Measurements from ENCODE around the gene RAB37.

The RAB37 gene

DNA sequence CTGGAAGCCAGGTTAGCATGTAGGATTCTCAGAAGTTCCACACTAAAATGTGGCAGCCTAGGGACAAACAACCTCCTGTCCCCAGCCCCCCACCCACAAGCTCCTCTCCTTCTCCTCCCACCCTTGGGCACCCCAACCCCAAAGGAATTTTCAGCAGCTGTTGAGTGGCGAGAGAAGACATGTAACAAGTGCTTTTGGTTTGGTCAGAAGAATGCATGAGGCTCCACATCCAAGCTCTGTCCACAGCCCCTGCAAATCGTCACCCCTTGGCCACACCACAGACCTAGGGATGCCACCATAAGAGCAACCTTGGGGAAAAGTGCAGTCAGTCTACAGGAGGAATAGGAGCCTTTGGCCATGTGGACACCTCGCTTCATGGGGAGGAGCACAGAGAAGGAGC lies 11.9 kb upstream of the RAB37 start:
- Histone ChIP-seq H4K91ac (ENCODE audit: low read depth, low read length) (no peak overlapping the region), H3K4me1 (ENCODE audit: control insufficient read depth in 1 of 2, insufficient read depth in 2 of 2, low read length in 2 of 2) (no peaks in the 10 kb centered on the region), H4K8ac (ENCODE audit: low read depth, low read length) (no peak overlapping the region), H2AFZ (ENCODE audit: insufficient read depth, low read length, poor library complexity) (no peak overlapping the region), H3K9ac (ENCODE audit: low read length) (no peak overlapping the region), H3K14ac (ENCODE audit: low read length) (no peak overlapping the region), H2BK120ac (ENCODE audit: insufficient read depth, low read length, poor library complexity) (no peak overlapping the region), H3K23ac (ENCODE audit: low read length) (no peak overlapping the region), H3K27me3 (ENCODE audit: insufficient read depth, low read length) (no peaks in the 10 kb centered on the region), H3K18ac (ENCODE audit: low read length) (no peak overlapping the region), H3K79me1 (ENCODE audit: low read length) (no peaks in the 10 kb centered on the region), H3K79me2 (ENCODE audit: control insufficient read depth, insufficient read depth, low read length, poor library complexity) (no peaks in the 10 kb centered on the region), H4K12ac (ENCODE audit: low read depth, low read length) (no peak overlapping the region), H3K36me3 (ENCODE audit: control insufficient read depth in 1 of 2, insufficient read depth in 2 of 2, low read length in 2 of 2) (no peaks in the 10 kb centered on the region), H2BK5ac (ENCODE audit: low read depth, low read length, poor library complexity) (no peak overlapping the region), H3K4me3 (ENCODE audit: low read depth, low read length) (no peak overlapping the region), H2BK12ac (ENCODE audit: low read length) (no peak overlapping the region), H2AK5ac (ENCODE audit: low read length) (no peak overlapping the region), H3K4me2 (ENCODE audit: low read length) (no peak overlapping the region), H3K27ac (ENCODE audit: low read depth, low read length) (no peak overlapping the region), H3K4ac (ENCODE audit: low read depth, low read length) (no peak overlapping the region), H3K9me3 (ENCODE audit: insufficient read depth, low read depth, low read length) (no peaks in the 10 kb centered on the region)
- WGBS (ENCODE audit: extremely low coverage, insufficient coverage, insufficient read length): no CpG with 5 or more reads among the region's 3 CpGs
- no peak for DNase-seq

DNA sequence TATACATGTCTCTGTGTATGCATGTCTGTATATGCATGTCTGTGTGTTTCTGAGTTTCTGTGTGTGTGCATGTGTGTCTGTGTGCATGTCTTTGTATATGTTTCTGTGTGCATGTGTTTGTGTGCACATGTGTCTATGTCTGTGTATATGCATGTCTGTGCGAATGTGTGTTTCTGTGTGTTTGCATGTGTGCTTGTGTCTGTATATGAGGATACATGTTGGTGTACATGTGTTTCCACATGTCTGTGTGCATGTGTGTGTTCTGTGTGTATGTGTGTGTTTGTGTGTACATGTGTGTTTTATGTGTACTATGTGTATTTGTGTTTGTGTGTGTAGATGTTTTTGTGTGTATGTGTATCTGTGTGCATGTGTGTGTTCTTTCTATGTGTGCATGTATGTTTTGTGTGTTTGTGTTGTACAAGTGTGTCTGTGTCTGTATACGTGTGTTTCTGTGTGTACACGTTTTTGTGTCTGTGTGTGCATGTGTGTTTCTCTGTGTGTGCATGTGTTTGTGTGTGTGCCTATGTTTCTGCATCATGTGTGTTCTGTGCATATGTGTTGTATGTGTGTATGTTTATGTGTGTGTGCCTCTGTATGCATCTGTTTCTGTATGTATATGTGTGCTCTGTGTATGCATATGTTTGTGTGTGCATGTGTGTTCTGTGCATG lies 8.9 kb upstream of the RAB37 start:
- Histone ChIP-seq H3K9ac (ENCODE audit: low read length) (no peak overlapping the region), H2AK5ac (ENCODE audit: low read length) (no peak overlapping the region), H3K18ac (ENCODE audit: low read length) (no peak overlapping the region), H4K12ac (ENCODE audit: low read depth, low read length) (no peak overlapping the region), H3K79me1 (ENCODE audit: low read length) (no peaks in the 10 kb centered on the region), H2BK5ac (ENCODE audit: low read depth, low read length, poor library complexity) (no peak overlapping the region), H2BK12ac (ENCODE audit: low read length) (no peak overlapping the region), H3K23ac (ENCODE audit: low read length) (no peak overlapping the region), H3K9me3 (ENCODE audit: insufficient read depth, low read depth, low read length) (peaks cover 5% of the 10 kb centered on the region), H3K27me3 (ENCODE audit: insufficient read depth, low read length) (no peaks in the 10 kb centered on the region), H2BK120ac (ENCODE audit: insufficient read depth, low read length, poor library complexity) (no peak overlapping the region), H3K4me3 (ENCODE audit: low read depth, low read length) (no peak overlapping the region), H3K79me2 (ENCODE audit: control insufficient read depth, insufficient read depth, low read length, poor library complexity) (no peaks in the 10 kb centered on the region), H3K14ac (ENCODE audit: low read length) (no peak overlapping the region), H2AFZ (ENCODE audit: insufficient read depth, low read length, poor library complexity) (no peak overlapping the region), H3K36me3 (ENCODE audit: control insufficient read depth in 1 of 2, insufficient read depth in 2 of 2, low read length in 2 of 2) (no peaks in the 10 kb centered on the region), H4K8ac (ENCODE audit: low read depth, low read length) (no peak overlapping the region), H3K27ac (ENCODE audit: low read depth, low read length) (no peak overlapping the region), H4K91ac (ENCODE audit: low read depth, low read length) (no peak overlapping the region), H3K4me2 (ENCODE audit: low read length) (no peak overlapping the region), H3K4me1 (ENCODE audit: control insufficient read depth in 1 of 2, insufficient read depth in 2 of 2, low read length in 2 of 2) (no peaks in the 10 kb centered on the region), H3K4ac (ENCODE audit: low read depth, low read length) (no peak overlapping the region)
- WGBS (ENCODE audit: extremely low coverage, insufficient coverage, insufficient read length): no CpG with 5 or more reads among the region's 3 CpGs
- no peak for DNase-seq

DNA sequence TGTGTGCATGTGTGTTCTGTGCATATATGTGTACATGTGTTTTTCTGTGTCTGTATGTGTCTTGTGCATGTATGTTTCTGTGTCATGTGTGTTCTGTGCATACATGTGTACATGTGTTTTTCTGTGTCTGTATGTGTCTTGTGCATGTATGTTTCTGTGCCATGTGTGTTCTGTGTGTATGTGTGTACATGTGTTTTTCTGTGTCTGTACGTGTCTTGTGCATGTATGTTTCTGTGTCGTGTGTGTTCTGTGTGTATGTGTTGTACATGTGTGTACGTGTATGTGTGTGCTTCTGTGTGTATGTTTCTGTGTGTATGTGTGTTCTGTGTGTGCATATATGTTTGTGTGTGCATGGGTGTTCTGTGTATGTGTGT lies 8.4 kb upstream of the RAB37 start:
- no peak overlapping the region for H2BK12ac ChIP-seq (ENCODE audit: low read length)
- no peak overlapping the region for H4K91ac ChIP-seq (ENCODE audit: low read depth, low read length)
- no peak overlapping the region for H3K18ac ChIP-seq (ENCODE audit: low read length)
- H3K23ac ChIP-seq (ENCODE audit: low read length): no peak overlapping the region
- H3K27me3 ChIP-seq (ENCODE audit: insufficient read depth, low read length): no peaks in the 10 kb centered on the region
- no peak overlapping the region for H3K27ac ChIP-seq (ENCODE audit: low read depth, low read length)
- no peak overlapping the region for H2AFZ ChIP-seq (ENCODE audit: insufficient read depth, low read length, poor library complexity)
- no peak overlapping the region for H4K12ac ChIP-seq (ENCODE audit: low read depth, low read length)
- DNase-seq: no peak
- H3K14ac ChIP-seq (ENCODE audit: low read length): no peak overlapping the region
- H3K4me3 ChIP-seq (ENCODE audit: low read depth, low read length): no peak overlapping the region
- H3K79me2 ChIP-seq (ENCODE audit: control insufficient read depth, insufficient read depth, low read length, poor library complexity): no peaks in the 10 kb centered on the region
- no peak overlapping the region for H2BK120ac ChIP-seq (ENCODE audit: insufficient read depth, low read length, poor library complexity)
- no peak overlapping the region for H3K4me2 ChIP-seq (ENCODE audit: low read length)
- H3K36me3 ChIP-seq (ENCODE audit: control insufficient read depth in 1 of 2, insufficient read depth in 2 of 2, low read length in 2 of 2): no peaks in the 10 kb centered on the region
- H3K9ac ChIP-seq (ENCODE audit: low read length): no peak overlapping the region
- H2AK5ac ChIP-seq (ENCODE audit: low read length): no peak overlapping the region
- no CpG with 5 or more reads among the region's 3 CpGs for WGBS (ENCODE audit: extremely low coverage, insufficient coverage, insufficient read length)
- no peak overlapping the region for H4K8ac ChIP-seq (ENCODE audit: low read depth, low read length)
- no peaks in the 10 kb centered on the region for H3K79me1 ChIP-seq (ENCODE audit: low read length)
- H3K9me3 ChIP-seq (ENCODE audit: insufficient read depth, low read depth, low read length): peaks cover 7% of the 10 kb centered on the region
- no peak overlapping the region for H2BK5ac ChIP-seq (ENCODE audit: low read depth, low read length, poor library complexity)
- H3K4me1 ChIP-seq (ENCODE audit: control insufficient read depth in 1 of 2, insufficient read depth in 2 of 2, low read length in 2 of 2): no peaks in the 10 kb centered on the region
- H3K4ac ChIP-seq (ENCODE audit: low read depth, low read length): no peak overlapping the region

DNA sequence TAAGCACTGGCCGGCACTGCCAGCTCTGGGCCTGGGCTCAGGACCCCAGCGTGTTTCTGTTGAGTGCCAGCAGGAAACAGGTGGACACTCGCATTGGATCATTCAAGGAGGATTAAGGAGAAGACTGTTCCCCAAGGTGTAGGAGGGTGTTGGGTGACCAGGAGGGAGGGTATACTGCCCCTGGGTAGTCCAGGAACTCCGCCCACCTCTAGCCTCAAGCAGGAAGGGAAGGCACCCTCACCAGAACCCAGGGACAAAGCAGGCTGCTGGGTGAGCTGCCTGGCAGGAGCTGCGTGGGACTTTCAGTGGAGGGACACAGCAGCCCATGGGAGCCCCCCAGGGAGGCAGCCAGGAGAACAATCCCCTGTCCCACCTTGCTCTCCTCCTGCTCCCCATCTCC lies 7.7 kb upstream of the RAB37 start:
- Histone ChIP-seq H4K12ac (ENCODE audit: low read depth, low read length) (no peak overlapping the region), H3K27ac (ENCODE audit: low read depth, low read length) (no peak overlapping the region), H2AK5ac (ENCODE audit: low read length) (no peak overlapping the region), H2BK5ac (ENCODE audit: low read depth, low read length, poor library complexity) (no peak overlapping the region), H2BK120ac (ENCODE audit: insufficient read depth, low read length, poor library complexity) (no peak overlapping the region), H4K91ac (ENCODE audit: low read depth, low read length) (no peak overlapping the region), H2BK12ac (ENCODE audit: low read length) (no peak overlapping the region), H3K4ac (ENCODE audit: low read depth, low read length) (no peak overlapping the region), H3K9ac (ENCODE audit: low read length) (no peak overlapping the region), H3K23ac (ENCODE audit: low read length) (no peak overlapping the region), H3K14ac (ENCODE audit: low read length) (no peak overlapping the region), H2AFZ (ENCODE audit: insufficient read depth, low read length, poor library complexity) (no peak overlapping the region), H3K18ac (ENCODE audit: low read length) (no peak overlapping the region), H3K4me1 (ENCODE audit: control insufficient read depth in 1 of 2, insufficient read depth in 2 of 2, low read length in 2 of 2) (no peaks in the 10 kb centered on the region), H4K8ac (ENCODE audit: low read depth, low read length) (no peak overlapping the region), H3K27me3 (ENCODE audit: insufficient read depth, low read length) (no peaks in the 10 kb centered on the region), H3K36me3 (ENCODE audit: control insufficient read depth in 1 of 2, insufficient read depth in 2 of 2, low read length in 2 of 2) (no peaks in the 10 kb centered on the region), H3K79me1 (ENCODE audit: low read length) (no peaks in the 10 kb centered on the region), H3K4me3 (ENCODE audit: low read depth, low read length) (no peak overlapping the region), H3K9me3 (ENCODE audit: insufficient read depth, low read depth, low read length) (peaks cover 7% of the 10 kb centered on the region), H3K79me2 (ENCODE audit: control insufficient read depth, insufficient read depth, low read length, poor library complexity) (no peaks in the 10 kb centered on the region), H3K4me2 (ENCODE audit: low read length) (no peak overlapping the region)
- WGBS (ENCODE audit: extremely low coverage, insufficient coverage, insufficient read length): no CpG with 5 or more reads among the region's 5 CpGs
- no peak for DNase-seq
